GM12891 (cell line): ENCODE results near the gene B4GALT5.

ENCODE experiments used
- POLR2A ChIP-seq: IDR thresholded peaks from 2 replicates; pipeline ENCODE4 v1.6.1; 2011; ENCODE audit warnings: low read depth, low read length, control low read depth
- POLR2AphosphoS5 ChIP-seq: IDR thresholded peaks from 2 replicates; pipeline ENCODE4 v1.6.1; 2011; ENCODE audit warnings: low read depth, low read length, control low read depth
- POU2F2 ChIP-seq: IDR thresholded peaks from 2 replicates; pipeline ENCODE4 v1.6.1; 2011; ENCODE audit warnings: low read depth, mild to moderate bottlenecking, control low read depth, low read length, moderate library complexity
- SPI1 ChIP-seq: IDR thresholded peaks from 2 replicates; pipeline ENCODE4 v1.6.1; 2011; ENCODE audit warnings: low read depth, low read length, control low read depth
- TAF1 ChIP-seq: IDR thresholded peaks from 2 replicates; pipeline ENCODE4 v1.6.1; 2011; ENCODE audit warnings: low read depth, low read length, control low read depth

DNA sequence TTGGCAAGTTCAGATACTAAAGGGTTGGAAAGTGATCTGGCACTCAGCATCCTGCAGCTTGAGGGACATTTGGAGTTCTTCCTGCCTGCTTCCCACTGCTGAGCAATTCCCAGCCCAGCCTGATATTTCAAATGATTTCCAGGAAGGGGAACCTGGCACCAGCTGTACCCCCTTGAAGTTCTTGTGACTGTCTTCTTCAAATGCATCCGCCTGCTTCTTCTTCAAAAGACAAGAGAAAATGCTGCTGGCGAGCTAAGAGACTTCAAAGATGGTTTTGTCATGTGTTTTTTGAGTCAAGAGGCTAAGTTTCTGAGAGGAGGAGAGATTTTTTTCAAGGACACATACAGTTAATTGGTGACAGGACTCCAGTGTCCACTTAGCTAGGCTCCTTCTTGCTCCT lies 42.6 kb upstream of the B4GALT5 start:
- TF ChIP-seq POLR2AphosphoS5 = no peak
- TF ChIP-seq POLR2A = no peak
- TF ChIP-seq SPI1 = no peak
- TF ChIP-seq TAF1 = no peak
- TF ChIP-seq POU2F2 = no peak
